NCI-H1105 (cell line): ENCODE data around the gene SLC39A5.

ENCODE experiments used
- DNase-seq: peaks from one replicate; lab custom pipeline; 2025; lab: John Stamatoyannopoulos, UW

SLC39A5 gene

DNA sequence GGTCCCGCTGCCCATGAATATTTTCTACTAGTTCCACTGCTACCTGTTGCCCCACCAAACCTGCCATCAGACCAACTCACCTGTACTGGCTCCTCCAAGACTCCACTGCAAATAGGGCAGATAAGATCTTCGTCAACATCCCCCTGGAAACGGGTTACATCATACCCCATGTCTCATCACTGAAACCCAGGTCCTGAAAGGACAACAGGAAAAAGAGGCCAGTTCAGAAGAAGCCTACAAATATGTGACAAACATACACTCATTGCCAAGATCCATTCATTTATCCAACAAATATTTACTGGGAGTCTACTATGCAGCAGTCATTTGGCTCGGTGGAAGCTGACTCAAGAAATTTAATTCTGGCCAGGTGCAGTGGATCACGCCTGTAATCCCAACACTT, 16.0 kb upstream of the SLC39A5 start:
- DNase-seq = no peak

DNA sequence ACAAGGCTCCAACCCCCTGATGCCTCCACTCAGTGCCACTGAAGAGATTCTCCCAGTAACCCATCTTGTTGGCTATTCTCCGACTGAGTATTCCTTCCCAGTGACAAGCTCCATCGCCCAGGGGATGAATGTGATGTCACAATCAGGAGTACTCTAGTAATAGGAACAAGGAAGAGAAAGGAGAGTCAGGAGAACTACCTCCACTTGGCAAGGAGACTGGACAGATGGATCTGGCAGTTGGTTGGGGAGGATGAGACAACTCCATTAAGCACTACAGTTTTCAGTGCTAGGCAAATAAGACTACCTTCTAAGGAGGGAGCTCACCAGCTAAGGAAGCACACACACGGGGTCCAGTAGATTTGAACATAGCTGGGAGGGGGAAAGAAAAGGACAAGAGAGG, 13.4 kb upstream of the SLC39A5 start:
- no peak for DNase-seq

DNA sequence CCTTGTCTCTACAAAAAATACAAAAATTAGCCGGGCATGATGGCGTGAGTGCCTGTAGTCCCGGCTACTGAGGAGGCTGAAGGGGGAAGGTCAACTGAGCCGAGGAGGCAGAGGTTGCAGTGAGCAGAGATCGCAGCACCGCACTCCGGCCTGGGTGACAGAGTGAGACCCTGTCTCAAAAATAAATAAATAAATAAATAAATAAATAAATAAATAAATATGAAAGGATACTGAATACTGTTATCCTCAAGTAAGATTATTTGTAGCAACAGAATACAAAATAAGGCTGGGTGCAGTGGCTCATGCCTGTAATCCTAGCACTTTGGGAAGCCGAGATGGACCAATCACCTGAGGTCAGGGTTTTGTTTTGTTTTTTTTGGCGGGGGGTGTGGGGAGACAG, 10.0 kb upstream of the SLC39A5 start:
- no peak for DNase-seq

GRCh38 chr12:56220611-56221231, 9.1 kb upstream of the SLC39A5 start:
- DNase-seq = no peak

DNA sequence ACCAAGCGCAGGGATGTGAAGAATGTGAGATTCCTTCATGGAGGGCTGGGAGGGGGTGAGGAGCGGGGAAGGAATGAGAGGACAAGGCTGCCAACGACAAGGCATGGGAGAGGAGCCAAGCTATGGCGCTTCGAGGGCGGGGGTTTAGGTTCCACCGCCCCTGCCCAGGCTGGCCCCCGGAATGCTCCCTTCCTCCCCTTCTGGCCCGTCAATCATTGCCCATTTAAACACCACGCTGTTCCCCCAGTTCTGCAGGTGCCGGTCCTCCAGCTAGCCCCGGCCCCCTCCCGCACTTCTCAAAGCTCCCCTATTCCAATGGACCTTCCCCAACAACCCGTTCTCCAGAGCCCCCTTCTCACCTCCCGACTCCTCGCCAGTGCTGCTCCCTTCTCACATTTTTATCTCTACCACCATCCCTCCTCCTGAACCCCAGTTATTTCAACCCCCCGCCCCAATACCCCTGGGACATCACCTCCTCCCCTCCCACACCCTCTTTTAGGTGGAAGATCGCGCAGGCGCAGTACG, 8.6 kb upstream of the SLC39A5 start:
- peak; percentile 17 for DNase-seq

GRCh38 chr12:56221757-56222530, 7.9 kb upstream of the SLC39A5 start, which contains the start of gene RNF41:
Gene RNF41 (minus strand): TSS chr12:56221922. CDS start chr12:56214047, 7,875 bp downstream.
- peak; percentile 85 for DNase-seq

GRCh38 chr12:56222531-56222895, 7.3 kb upstream of the SLC39A5 start:
- DNase-seq = no peak

- DNase-seq = no peak
Observed at GRCh38 chr12:56223571-56224101, 6.2 kb upstream of the SLC39A5 start.

GRCh38 chr12:56224102-56224701, 5.6 kb upstream of the SLC39A5 start, which contains the start of gene NABP2:
Gene NABP2 (plus strand): TSS chr12:56224342. CDS start chr12:56224857, 515 bp downstream.
- DNase-seq = peak; percentile 85

GRCh38 chr12:56224954-56225353, 4.9 kb upstream of the SLC39A5 start:
- no peak for DNase-seq

DNA sequence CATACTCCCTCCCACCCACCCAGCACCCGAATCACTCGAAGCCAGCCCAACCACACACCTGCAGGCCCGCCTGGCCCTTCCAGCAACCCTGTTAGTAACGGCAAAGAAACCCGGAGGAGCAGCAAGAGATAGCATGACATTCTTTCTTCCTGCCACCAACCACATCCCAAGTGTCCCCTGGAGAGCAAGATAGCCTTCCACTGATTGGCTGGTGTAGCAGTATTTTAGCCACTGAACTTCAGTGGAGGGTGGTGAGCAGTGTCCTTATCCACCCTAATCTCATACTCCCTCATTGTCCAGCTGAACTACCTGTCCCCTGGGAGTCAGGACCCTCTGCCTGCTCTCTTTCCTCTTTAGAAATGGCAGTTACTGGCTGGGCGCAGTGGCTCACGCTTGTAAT, 769 bp upstream of the SLC39A5 start:
- no peak for DNase-seq

DNA sequence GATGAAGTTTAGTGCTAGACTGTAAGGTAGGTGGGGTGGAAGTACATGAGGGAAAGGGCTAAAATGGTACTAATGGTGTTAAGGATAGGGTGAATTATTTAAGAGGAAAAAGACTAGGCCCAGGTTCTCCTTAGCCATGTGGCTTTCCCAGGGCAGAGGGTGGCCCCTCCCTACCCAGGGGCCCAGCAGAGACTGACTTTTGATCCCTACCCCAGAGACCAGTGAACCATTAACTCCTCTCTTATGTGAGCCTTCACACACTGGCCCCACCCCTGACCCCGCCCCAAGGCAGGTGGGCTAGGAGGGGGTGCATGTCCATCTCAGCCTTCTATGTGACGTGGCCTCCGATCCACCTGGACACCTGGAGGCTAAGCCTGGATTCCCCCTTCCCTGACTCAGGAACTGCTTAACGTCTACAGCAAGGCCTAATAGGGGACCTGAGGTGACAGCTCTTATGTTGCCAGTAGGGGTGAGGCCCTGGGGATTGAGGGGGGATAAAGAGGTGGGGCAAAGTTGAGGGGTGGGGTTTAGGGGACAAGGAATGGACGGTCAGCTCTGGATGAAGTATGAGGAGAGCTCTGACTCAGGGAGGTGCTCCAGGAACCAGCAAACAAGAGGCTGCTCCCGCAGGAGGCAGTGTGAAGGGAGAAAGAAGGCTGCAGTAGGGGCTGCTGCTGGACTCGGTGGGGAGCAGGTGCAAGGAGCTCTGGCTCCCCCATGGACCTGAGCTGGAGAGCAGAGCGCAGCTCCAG, 757 bp downstream of the SLC39A5 start:
- no peak for DNase-seq

DNA sequence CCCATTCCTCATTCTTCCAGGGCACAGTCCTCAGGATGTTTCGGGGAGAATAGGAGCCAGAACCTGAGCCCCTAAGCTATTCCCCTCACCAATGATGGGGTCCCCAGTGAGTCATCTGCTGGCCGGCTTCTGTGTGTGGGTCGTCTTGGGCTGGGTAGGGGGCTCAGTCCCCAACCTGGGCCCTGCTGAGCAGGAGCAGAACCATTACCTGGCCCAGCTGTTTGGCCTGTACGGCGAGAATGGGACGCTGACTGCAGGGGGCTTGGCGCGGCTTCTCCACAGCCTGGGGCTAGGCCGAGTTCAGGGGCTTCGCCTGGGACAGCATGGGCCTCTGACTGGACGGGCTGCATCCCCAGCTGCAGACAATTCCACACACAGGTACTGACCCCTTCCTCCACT, 1.3 kb downstream of the SLC39A5 start:
- DNase-seq = no peak

GRCh38 chr12:56234746-56235436, 5.0 kb downstream of the SLC39A5 start:
- no peak for DNase-seq

DNA sequence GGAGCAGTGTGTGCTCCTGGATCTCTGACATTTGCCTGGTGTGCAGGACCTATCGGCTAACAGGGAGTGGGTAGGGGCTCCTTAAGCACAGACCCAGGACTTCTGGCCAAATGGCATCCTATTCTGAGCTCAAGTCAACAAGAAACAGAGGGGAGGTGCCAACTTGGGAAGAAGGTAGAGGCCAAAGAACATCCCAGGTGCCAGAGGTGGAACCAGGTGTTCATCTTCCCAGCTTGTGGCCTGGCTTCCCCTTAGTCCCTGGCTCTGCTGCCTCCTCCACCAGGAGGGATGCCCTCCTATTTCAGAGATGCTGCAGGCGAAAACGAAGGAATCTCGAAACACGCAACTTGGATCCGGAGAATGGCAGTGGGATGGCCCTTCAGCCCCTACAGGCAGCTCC, 6.2 kb downstream of the SLC39A5 start:
- DNase-seq = no peak

DNA sequence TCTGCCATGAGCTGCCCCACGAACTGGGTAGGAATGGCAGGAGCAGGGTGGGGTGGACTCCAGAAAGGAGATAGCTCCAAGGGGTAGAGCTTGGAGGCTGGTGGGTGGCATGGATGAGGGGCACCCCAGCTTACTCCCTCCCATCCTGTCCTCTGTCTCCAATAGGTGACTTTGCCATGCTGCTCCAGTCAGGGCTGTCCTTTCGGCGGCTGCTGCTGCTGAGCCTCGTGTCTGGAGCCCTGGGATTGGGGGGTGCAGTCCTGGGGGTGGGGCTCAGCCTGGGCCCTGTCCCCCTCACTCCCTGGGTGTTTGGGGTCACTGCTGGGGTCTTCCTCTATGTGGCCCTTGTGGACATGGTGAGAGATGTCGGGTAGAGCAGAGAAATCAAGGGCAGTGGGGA, 7.1 kb downstream of the SLC39A5 start:
- no peak for DNase-seq

DNA sequence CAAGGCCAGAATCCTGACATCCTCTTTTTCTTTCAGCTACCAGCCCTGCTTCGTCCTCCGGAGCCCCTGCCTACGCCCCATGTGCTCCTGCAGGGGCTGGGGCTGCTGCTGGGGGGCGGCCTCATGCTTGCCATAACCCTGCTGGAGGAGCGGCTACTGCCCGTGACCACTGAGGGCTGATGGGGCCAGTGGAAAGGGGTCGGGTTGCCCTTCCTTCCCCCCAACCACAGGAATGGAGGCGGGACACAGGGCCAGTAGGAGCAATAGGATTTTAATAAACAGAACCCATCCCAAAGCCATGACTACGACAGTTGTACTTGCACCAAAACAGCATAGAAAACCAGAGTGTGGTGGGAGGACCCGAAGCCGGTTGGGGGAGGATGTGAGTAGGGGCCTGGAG, 7.7 kb downstream of the SLC39A5 start:
- no peak for DNase-seq

DNA sequence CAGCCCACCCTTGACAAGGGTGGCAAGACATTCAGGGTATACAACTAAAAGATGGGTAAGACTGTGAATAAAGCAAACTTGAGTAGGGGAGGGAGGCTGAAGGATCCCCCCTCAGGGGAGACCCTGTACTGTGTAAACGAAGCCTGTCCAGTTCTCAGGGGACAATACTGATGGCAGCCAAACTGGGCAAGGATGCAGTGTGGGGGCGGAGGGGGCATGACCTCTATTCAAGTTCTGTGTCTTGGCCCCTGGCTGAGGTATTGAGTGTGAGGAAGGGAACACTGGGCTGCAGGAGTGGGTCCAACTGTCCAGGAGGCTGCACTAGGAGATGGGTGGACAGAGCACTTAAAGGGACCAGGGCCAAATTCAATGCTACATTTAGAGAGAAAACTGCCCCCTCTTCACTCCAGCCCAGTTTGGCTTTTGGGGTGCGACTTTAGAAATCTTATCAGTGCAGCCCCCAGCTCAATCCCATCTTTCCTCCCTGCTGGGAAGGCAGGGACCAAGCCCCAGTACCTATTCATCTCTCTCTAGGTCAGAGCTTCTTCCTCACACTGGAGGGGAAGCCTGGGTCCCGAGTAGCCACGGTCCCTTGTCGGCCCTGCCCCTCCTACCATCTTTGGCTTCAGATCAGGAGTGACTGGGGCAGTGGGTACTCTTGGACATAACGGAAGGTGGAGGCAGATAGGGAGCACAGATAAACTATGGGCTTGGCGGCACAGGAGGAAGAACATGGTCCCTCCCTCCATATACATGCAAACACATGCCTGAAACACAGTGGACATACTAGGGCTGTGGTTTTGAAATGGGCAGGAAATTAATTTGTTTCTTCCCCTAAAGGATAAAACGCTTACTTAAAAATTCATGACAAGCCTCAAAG, 11.8 kb downstream of the SLC39A5 start:
- no peak for DNase-seq

DNA sequence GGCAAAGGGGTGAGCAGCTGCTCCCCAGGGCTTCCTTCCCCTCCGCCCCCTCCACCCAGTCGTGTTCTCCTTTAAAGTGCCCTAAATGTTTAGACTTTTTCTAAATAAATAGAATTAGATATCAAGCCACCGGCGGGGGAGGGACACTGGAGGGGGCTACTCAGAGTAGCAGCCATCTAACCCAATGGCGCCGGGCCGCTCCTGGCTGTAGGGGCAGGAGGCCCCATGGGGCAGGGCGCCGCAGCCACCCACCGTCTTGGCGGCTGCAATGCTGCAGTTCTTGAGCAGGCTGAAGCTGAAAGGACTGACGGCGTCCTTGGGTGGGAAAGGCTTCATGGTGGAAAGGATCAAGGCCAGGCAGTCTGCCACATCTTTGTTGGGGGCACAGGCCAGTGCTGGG, 13.1 kb downstream of the SLC39A5 start:
- DNase-seq = no peak

GRCh38 chr12:56243731-56244181, 13.9 kb downstream of the SLC39A5 start:
- no peak for DNase-seq
